Liver (tissue), 3 donors: ENCODE data around the gene RBMX.

ENCODE experiments used
- ATF3 ChIP-seq: IDR thresholded peaks from 2 replicates; pipeline ENCODE4 v1.6.1; 2016; ENCODE audit warnings: antibody characterized with exemption
- CTCF ChIP-seq: fragments of 150-350 bp; IDR thresholded peaks from 2 replicates; pipeline ENCODE4 v1.5.1; 2017; ENCODE audit warnings: improper control_type of control experiment, low read depth, low read length; ENCODE audit not compliant: missing input control
- EGR1 ChIP-seq, 2 donors: IDR thresholded peaks; 2 replicates each; pipeline ENCODE4 v1.6.1; 2016 to 2018; ENCODE audit warnings: antibody characterized with exemption in 2 of 2, low read depth in 2 of 2
- FOXA1 ChIP-seq: IDR thresholded peaks from 2 replicates; pipeline ENCODE4 v1.6.1; 2016; ENCODE audit warnings: antibody characterized with exemption
- FOXA2 ChIP-seq: IDR thresholded peaks from 2 replicates; pipeline ENCODE4 v1.6.1; 2016; ENCODE audit warnings: antibody characterized with exemption
- GABPA ChIP-seq, 2 donors: IDR thresholded peaks in 1 of 2; conservative IDR thresholded peaks in 1 of 2; 2 replicates each; pipeline ENCODE4 v1.6.1; 2016; ENCODE audit warnings: antibody characterized with exemption in 2 of 2, mild to moderate bottlenecking in 1 of 2, moderate library complexity in 1 of 2
- JUND ChIP-seq, 2 donors: IDR thresholded peaks; 2 replicates each; pipeline ENCODE4 v1.6.1; 2016; ENCODE audit warnings: antibody characterized with exemption in 2 of 2
- MAX ChIP-seq: IDR thresholded peaks from 2 replicates; pipeline ENCODE4 v1.6.1; 2016; ENCODE audit warnings: antibody characterized with exemption
- RAD21 ChIP-seq, 2 donors: IDR thresholded peaks; 2 replicates each; pipeline ENCODE4 v1.6.1; 2016; ENCODE audit warnings: antibody characterized with exemption in 2 of 2, mild to moderate bottlenecking in 2 of 2
- REST ChIP-seq: IDR thresholded peaks from 2 replicates; pipeline ENCODE4 v1.6.1; 2016; ENCODE audit warnings: antibody characterized with exemption, mild to moderate bottlenecking
- TAF1 ChIP-seq: conservative IDR thresholded peaks from 2 replicates; pipeline ENCODE4 v1.6.1; 2016; ENCODE audit warnings: antibody characterized with exemption, mild to moderate bottlenecking
- YY1 ChIP-seq: IDR thresholded peaks from 2 replicates; pipeline ENCODE4 v1.6.1; 2016; ENCODE audit warnings: antibody characterized with exemption, mild to moderate bottlenecking
- ZBTB33 ChIP-seq: IDR thresholded peaks from 2 replicates; pipeline ENCODE4 v1.6.1; 2016; ENCODE audit warnings: antibody characterized with exemption
- donor health status: healthy.
- donor health status: healthy.

GRCh38 chrX:136856551-136856950 lies 24.0 kb downstream of the RBMX start:
- TF ChIP-seq GABPA (IDR thresholded peaks at IDR 0.05 in 1 of 2, conservative IDR thresholded peaks at IDR 0.05 in 1 of 2) (no peak), REST (no peak), CTCF (no peak), MAX (no peak), EGR1 (IDR thresholded peaks at IDR 0.05; ENCODE audit: low read depth in 2 of 2) (no peak), ATF3 (no peak), JUND (IDR thresholded peaks at IDR 0.05) (no peak), YY1 (no peak), ZBTB33 (no peak), RAD21 (IDR thresholded peaks at IDR 0.05) (no peak), FOXA1 (no peak), TAF1 (no peak), FOXA2 (no peak)
